Stimulated activated naive CD8-positive, alpha-beta T cell treated with anti-CD3 and anti-CD28 coated beads, Interleukin-15, Interleukin-2, amounts not matched to agents 100 ng/mL and 50 ng/mL, for 24 hours (primary cell): Measurements from ENCODE around the gene PPP1R3E.

Experiments used
- H3K27ac Mint-ChIP-seq: one replicate; pipeline ENCODE4 v1.8.0; 2021; ENCODE audit warnings: mild to moderate bottlenecking, mixed read lengths
- H3K27me3 Mint-ChIP-seq: one replicate; pipeline ENCODE4 v1.8.0; 2021; ENCODE audit warnings: mixed read lengths
- H3K36me3 Mint-ChIP-seq: one replicate; pipeline ENCODE4 v1.8.0; 2021; ENCODE audit warnings: low read depth, mixed read lengths
- H3K4me1 Mint-ChIP-seq: one replicate; pipeline ENCODE4 v1.8.0; 2021; ENCODE audit warnings: low read depth, mixed read lengths
- H3K4me3 Mint-ChIP-seq: one replicate; pipeline ENCODE4 v1.8.0; 2021; ENCODE audit warnings: mild to moderate bottlenecking, mixed read lengths
- H3K9me3 Mint-ChIP-seq: one replicate; pipeline ENCODE4 v1.8.0; 2021; ENCODE audit warnings: mixed read lengths

PPP1R3E gene

DNA sequence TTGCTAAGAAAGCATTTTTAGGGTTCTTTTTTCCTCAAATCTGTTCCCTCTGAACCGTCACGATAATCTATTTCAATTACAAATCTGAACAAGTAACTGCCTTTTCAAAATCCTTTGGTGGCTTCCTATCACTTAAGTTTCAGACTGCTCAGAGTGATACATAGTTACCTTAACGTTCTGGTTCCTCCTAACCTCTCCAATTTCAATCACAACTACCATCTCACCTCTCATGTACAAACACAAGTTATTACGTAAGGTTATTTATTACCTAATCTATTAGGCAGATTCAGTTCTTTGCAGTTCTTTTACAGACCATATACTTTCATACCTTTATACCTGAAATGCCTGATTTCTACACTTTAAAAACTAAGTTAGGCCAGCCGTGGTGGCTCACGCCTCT, 52.8 kb downstream of the PPP1R3E start:
- Mint-ChIP-seq H3K4me3 (no peak overlapping the region), H3K27me3 (peaks cover 37% of the 10 kb centered on the region), H3K4me1 (no peaks in the 10 kb centered on the region), H3K36me3 (no peaks in the 10 kb centered on the region), H3K9me3 (no peaks in the 10 kb centered on the region), H3K27ac (no peak overlapping the region)

DNA sequence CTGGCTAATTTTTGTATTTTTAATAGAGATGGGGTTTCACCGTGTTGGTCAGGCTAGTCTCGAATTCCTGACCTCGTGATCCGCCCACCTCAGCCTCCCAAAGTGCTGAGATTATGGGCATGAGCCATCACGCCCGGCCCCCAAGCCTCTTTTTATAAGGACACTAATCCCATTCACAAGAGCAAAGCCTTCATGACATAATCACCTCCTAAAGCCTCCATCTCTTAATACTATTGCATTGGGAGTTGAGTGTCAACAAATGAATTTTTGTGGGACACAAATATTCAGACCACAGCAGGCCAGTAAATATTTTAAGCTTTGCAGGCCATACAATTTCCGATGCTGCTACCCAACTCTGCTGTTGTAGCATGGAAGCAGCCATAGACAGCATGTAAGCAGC, 54.1 kb downstream of the PPP1R3E start:
- H3K27me3 Mint-ChIP-seq, result peaks cover 32% of the 10 kb centered on the region
- no peak overlapping the region for H3K27ac Mint-ChIP-seq
- no peaks in the 10 kb centered on the region for H3K9me3 Mint-ChIP-seq
- no peaks in the 10 kb centered on the region for H3K36me3 Mint-ChIP-seq
- no peak overlapping the region for H3K4me3 Mint-ChIP-seq
- no peaks in the 10 kb centered on the region for H3K4me1 Mint-ChIP-seq
